MV-4-11 (cell line): ENCODE data around the gene INAFM2.

ENCODE experiments used
- DNase-seq: peaks from one replicate; lab custom pipeline; 2025; lab: John Stamatoyannopoulos, UW

The INAFM2 gene

GRCh38 chr15:40323239-40323952 lies at the start of gene INAFM2:
Gene INAFM2 (plus strand): TSS chr15:40323692. CDS start chr15:40324056, 364 bp downstream.
- DNase-seq: peak; percentile 92

DNA sequence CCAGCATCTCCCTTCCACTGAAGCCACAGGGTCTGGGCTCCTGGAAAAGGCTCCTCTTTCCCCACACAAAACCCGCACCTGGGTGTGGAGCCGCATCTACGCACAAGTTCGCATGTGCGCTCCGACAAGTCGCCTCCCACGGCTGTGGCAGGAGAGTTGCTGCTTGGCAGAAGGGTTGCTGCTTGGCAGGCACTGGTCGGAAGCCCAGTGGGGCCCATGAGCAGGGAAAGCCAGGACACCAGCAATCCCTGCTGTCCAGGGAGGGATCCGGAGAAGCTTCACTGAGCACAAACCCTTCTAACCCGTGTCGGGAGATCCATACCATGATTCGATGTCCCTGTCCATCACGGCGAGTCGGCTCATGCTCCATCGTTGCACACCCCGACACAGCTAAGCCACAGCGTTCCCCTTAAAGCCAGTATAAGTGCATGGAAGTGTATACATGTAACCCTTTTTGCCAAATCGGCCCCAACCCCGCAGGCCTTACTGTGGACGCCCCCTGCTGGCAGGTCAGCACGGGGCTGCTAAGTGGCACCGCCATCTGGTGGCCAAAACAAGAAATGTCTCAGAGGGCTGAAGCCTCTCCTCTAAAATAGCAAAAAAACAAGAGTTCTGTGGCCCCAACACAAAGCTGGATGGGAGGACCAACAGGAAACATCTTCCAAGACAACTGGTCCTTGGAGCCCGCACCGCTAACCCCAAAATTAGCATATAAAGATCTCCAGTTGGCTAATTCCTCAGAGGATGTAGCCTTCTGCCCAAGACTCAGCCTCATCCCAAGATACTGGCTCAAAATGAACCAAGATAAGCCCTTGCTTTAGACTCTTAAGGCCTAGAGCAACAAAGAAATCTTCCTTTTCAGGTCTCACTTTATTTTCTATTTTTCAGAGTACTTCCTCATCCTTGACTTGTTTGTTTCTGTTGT lies 48.9 kb upstream of the INAFM2 start:
- DNase-seq: peak; percentile 74

GRCh38 chr15:40275523-40275922 lies 48.0 kb upstream of the INAFM2 start:
- peak; percentile 48 for DNase-seq

- DNase-seq: no peak
Measured at GRCh38 chr15:40275954-40276353, 47.5 kb upstream of the INAFM2 start.

DNA sequence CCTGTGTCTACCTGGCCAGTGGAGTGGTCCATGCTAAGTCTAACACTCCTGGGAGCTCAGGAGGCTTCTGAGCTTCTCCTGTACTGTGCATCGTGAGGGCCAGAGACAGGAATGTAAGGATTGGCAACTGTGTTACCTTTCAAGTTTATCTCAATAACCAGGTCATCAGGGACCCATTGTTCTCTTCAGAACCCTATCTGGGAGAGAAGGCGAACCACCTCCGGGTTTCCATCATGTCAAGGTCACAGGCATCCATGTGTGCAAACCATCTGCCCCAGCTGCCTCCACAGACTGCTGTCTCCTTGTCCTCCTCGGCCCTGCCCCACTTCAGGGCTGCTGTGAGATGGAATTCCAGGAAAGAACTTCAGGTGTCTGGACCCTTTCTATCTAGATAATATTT lies 46.6 kb upstream of the INAFM2 start:
- no peak for DNase-seq

DNA sequence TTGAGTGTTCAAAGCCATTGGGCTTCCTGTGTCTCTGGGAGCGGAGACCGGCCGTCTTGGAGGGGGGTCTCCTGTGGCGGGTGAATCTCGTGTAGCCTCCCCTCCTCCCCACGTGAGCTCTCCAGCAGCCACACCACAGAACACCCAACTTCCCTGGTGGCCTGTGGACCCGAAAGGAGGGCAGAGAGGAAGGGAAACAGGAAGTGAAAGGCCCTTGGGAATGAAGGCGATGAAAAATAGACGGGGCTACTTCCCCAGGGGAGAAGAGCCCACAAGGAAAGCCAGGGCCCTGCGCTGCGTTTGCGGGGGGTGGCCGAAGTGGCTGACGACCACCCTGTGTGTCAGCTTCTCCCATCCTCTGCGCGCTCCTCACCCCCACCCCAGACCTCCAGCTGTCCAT lies 46.0 kb upstream of the INAFM2 start:
- peak; percentile 87 for DNase-seq

GRCh38 chr15:40278026-40278425 lies 45.5 kb upstream of the INAFM2 start:
- DNase-seq: no peak

GRCh38 chr15:40279437-40280141 lies 43.9 kb upstream of the INAFM2 start:
- peak; percentile 5 for DNase-seq

DNA sequence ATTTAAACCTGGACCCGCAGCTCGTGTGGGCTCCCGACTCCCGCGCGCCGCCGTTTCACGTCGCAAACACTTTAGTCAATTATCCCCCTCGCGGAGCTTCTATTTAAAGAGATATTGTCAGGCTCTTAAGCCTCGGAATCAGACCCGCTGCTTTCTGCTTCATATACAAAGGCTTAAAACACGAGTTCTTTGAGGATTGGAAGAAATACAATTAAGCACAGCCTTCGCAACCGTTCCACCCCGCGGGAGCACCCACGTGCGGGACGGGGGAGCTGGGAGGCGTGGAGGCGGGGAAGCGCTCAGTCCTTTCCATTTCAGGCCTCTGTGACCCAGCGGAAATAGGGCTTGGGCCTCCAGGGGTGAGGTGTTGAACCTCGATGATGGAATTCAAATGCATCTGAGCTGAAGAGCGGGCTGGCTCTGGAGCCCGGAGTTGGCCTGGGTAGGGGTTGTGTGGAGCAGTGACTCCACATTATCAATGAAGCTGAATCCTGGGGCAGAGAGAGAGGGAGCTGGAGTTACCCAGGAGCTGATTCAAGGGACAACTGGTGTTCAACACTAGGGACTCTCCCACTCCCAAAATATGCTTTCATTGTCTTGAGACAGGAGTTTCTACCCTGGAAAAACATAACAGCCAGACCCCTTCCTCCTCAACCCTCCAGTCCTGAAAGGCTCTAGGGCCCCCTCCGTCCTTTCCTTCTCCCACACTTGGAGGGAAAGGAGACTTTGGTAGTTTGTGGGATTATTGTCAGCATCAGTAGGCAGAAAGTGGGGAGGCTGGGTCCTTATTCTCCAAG lies 43.0 kb upstream of the INAFM2 start:
- peak; percentile 12 for DNase-seq

DNA sequence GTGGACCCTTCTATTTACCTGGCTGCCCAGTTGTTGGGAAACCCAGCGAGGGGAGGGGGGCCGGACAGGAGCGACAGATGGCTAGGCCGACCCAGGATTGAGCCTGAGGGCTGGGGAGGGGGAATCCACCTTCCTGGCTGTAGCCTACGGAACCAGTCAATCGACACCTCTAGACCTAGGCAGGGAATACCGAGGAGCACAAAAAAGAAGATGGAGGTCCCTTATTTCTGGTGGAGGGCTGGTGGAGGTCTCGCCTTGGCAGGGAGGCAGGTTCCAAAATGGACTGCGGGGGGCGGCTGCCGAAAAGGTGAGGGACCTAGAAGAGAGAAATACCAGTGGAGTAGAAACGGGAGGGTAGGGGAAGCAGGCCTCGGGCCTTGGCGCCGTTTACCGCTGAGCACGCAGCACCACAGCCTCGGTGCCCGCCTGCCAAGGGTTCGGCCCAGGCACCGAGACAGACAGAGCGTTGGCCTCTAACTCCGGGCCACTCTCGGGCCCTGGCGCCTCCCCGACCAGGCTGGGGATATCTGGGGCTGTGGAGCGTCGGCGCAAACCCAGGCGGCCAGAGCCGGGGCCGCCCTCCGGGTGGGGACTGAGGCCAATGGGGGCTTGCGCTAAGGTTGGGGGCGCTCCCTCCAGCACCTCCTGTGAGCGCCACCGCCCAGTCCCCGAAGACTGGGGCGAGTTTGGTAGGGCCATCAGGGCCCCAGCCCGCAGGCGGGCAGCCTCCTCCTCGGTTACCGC lies 42.3 kb upstream of the INAFM2 start:
- DNase-seq: no peak

GRCh38 chr15:40281801-40282146 lies 41.7 kb upstream of the INAFM2 start:
- DNase-seq: no peak

DNA sequence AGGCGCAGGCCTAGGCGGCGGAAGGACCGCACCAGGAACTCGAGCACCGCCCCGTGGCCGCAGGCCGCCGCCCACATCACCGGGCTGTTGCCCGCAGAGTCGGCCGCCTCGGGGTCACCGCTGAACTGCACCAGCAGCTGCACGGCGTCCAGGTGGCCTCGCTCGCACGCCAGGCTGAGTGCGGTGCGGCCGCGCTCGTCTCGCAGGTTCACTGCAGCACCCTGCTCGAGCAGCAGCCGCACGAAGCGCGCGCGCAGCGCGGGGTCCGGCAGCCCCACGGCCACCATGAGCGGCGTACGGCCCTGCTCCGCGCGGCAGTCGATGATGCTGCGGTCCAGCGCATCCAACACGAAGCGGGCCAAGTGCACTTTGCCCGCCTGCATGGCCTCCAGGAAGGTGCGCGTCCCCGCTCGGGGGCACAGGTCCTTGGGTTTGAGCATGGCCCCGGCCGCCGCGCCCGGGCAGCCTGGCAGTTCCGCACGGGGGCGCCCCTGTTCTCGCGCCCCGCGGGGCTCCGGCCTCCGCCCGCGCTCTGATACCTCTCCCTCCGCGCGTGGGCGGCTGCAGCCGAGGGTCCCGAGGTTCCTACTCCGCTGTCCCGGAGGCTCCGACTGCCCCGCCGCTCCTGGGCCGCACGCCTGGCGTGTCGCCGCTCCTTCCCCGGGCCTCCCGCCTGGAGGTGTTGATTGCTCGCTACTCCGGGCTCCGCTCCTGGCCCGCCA lies 41.2 kb upstream of the INAFM2 start:
- DNase-seq: peak; percentile 35

DNA sequence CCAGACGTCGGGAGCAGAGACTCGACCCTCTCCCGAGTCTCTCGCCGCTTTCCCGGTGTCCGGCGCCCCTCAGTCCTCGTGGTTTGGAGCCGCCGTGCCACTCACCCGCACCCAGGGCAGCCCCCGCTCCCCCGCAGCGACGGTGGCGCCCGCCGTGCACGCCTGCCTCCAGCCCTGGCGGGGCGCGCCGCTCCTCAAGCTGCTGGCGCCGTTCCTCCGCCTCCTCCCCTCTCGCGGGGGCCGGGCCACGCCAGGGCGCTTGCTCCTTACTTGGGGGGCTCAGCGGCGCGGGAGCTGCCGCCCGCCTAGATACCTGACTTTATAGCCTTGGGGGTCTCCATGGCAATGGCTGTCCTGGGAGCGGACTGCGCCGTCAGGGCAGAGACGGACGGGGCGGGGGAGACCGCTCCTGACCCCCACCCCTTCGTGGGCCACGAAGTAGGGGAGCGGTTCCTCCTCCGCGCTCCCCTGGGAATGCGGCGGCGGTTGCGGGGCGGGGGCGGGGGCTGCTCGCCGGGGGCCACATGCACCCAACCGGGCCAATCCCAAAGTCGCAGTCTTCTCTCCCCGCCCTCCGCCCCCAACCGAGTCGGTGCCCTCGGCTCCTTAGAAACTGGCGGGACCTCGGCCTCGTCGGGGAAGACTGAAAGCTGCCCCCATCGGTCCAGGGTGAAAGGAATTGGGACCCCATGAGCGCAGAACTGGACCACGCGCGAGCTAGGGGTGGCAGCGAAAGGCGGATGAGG lies 40.5 kb upstream of the INAFM2 start, which contains the start of gene ANKRD63:
ANKRD63 (minus strand) TSS at position 196 of the 746 bp plus-strand sequence. CDS start 478 bp downstream, outside the sequence.
- no peak for DNase-seq

- no peak for DNase-seq
Measured at GRCh38 chr15:40283615-40284300, 39.7 kb upstream of the INAFM2 start.

- DNase-seq: no peak
Measured at GRCh38 chr15:40285151-40285550, 38.3 kb upstream of the INAFM2 start.

DNA sequence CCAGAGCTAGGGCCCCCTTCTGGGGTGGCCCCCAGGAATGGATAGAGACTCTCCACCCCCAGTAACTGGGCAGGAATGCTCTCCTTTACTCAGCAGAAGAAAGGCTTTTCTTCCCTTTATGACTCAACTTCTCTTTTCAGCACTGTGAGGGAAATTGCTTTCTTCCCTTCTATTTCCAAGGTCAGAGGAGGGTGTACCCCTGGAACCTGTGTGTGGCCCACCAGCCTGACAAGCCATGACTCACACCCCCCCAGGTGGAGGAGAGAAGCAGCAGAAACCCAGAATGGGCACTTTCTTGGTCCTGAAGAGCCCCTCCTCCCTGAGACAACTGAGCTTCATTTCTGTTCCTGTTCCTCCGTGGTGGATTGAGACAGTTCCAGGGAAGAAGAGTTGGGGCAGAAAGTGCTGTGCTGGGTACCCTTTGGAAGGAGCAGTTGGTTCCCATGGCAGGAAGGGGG lies 37.9 kb upstream of the INAFM2 start:
- DNase-seq: no peak

DNA sequence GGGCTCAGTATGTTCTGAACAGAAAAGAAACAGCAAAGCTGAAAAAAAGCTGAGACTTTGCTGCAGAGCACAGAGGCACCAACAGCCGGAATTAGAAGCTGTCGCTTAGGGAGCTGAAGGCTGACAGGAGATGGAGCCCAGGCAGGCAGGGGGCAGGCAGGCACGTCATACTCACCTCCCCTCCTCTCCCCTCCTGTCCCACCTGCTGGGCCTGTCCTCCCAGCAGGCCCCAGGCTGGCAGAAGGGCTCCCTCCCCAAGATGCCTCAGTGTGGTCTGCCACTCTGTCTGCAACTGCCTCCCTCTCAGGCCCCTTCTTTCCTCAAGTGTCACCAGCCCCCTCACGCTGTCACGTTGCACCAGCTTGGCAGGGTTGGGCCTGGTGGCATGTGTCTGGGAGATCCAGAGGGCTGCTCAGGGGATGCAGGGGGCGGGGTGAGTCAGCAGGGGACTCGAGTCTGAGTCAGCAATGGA lies 37.4 kb upstream of the INAFM2 start:
- no peak for DNase-seq

- DNase-seq: no peak
Measured at GRCh38 chr15:40286794-40287193, 36.7 kb upstream of the INAFM2 start.

- no peak for DNase-seq
Measured at GRCh38 chr15:40287505-40287904, 36.0 kb upstream of the INAFM2 start.
